GM19043 (cell line): Measurements from ENCODE around the gene NRP2.

ENCODE experiments used
- ATAC-seq: cut with Tn5 transposase; IDR thresholded peaks from one replicate; pipeline ENCODE4 v1.9.1; 2021; ENCODE audit warnings: low read depth; ENCODE audit not compliant: unreplicated experiment

Gene NRP2

GRCh38 chr2:205686056-205686782 is 3.9 kb downstream of the NRP2 start:
- no peak for ATAC-seq

GRCh38 chr2:205686783-205687640 is 4.7 kb downstream of the NRP2 start:
- no peak for ATAC-seq

- no peak for ATAC-seq
These were observed 5.3 kb downstream of the NRP2 start for GRCh38 chr2:205687641-205687956.

GRCh38 chr2:205688417-205689200 is 6.3 kb downstream of the NRP2 start:
- ATAC-seq: no peak

- ATAC-seq: no peak
These were observed 7.5 kb downstream of the NRP2 start for GRCh38 chr2:205689820-205690219.

- ATAC-seq: no peak
These were observed 9.8 kb downstream of the NRP2 start for GRCh38 chr2:205692104-205692503.

- ATAC-seq: no peak
These were observed 12.0 kb downstream of the NRP2 start for GRCh38 chr2:205694256-205694655.

- ATAC-seq: no peak
These were observed 13.2 kb downstream of the NRP2 start for GRCh38 chr2:205695460-205695991.

- ATAC-seq: no peak
These were observed 14.1 kb downstream of the NRP2 start for GRCh38 chr2:205696331-205696926.

GRCh38 chr2:205696927-205697441 is 14.7 kb downstream of the NRP2 start:
- no peak for ATAC-seq

GRCh38 chr2:205698286-205699268 is 16.3 kb downstream of the NRP2 start:
- ATAC-seq: no peak

- ATAC-seq: no peak
These were observed 17.4 kb downstream of the NRP2 start for GRCh38 chr2:205699515-205700289.

- peak; percentile 72 for ATAC-seq
These were observed 18.2 kb downstream of the NRP2 start for GRCh38 chr2:205700331-205701132.

- no peak for ATAC-seq
These were observed 19.2 kb downstream of the NRP2 start for GRCh38 chr2:205701509-205701908.

GRCh38 chr2:205702576-205702975 is 20.3 kb downstream of the NRP2 start:
- no peak for ATAC-seq

GRCh38 chr2:205703471-205704126 is 21.3 kb downstream of the NRP2 start:
- no peak for ATAC-seq

GRCh38 chr2:205704127-205704741 is 21.9 kb downstream of the NRP2 start:
- no peak for ATAC-seq
